ENCODE data around the gene TBL3. TPM values are rescaled to one million over a fixed set of nuclear protein-coding genes. Genes with fewer than 3 reads are reported as not detected.
A peak's percentile ranks its signal among the peaks of the same experiment; 100 is the strongest.

The TBL3 gene
- total RNA-seq, 5 donors from 2014 or later (not counting 1 experiment from before 2014, with no cell fraction given): 21.1 to 45.6 (median 36.9) TPM

DNA sequence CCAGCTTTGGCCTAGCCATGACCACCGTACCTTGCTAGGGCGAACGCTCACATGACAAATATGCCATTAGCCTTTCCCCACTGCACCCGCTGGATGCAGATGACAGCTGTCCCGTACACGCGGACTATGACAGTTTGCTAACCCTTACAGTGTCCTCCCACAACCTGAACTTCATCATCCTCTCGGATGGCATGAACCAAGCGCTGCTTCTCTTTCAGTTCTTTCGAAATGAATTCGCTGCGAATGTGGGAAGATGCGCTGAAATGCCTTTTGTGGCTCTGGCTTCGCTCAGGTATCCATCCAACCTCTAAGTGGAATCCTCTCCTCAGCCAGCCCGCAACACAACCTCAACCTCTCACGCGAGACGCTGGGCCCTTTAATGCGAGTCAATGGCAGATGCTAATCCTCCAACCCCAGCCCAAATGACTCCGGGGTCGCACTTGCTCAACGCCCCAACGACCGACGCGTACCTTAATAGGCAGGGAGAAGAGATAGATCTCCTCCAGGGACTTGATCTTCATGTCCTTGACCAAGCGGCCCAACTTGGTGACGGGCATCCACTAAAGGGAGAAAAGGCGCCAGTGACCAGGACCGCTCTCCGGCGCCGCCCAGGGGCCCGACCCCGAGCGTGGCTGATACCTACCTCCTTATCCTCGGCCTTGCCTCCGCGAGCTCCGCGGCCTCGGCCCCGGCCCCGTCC lies 7.9 kb upstream of the TBL3 start:
- POLR2A ChIA-PET: interaction anchor here (0.7 to 1.4 kb wide), 10 partner anchors 21 to 550 kb away, joined by 3 to 12 read pairs (median 4); partner anchors contain the start of genes ATP6V0C (in 1 of the 2), MSRB1 (in 1 of the 2), NUBP2 (in 1 of the 2) and PKD1 (in 1 of the 2)
- no peaks in the 10 kb centered on the region for H3K9me3 Mint-ChIP-seq
- ATAC-seq (replicated peaks in 1 of 4) (peak in 3 of 4 experiments; percentile 0 to 27 (median 24)), DNase-seq (peak in 13 of 35 experiments; percentile 24 to 58 (median 33))
- H3K27ac Mint-ChIP-seq: peak overlapping the region; percentile 88 to 91
- H3K27me3 ChIP-seq (replicated peaks in 1 of 2; ENCODE audit: control insufficient read depth in 2 of 2, extremely low read depth in 1 of 2, insufficient read depth in 2 of 2, low read length in 1 of 2): no peaks in the 10 kb centered on the region
- no peaks in the 10 kb centered on the region for H3K27me3 Mint-ChIP-seq
- H3K4me3 Mint-ChIP-seq: peak overlapping the region; percentile 91 to 93 (median 91)
- H3K9me3 ChIP-seq: no peaks in the 10 kb centered on the region
- CTCF ChIA-PET: interaction anchor here in 1 of 2 donors (0.7 to 1.0 kb wide), 2 partner anchors 28 to 176 kb away, joined by 3 to 6 read pairs; no protein-coding TSS in a partner anchor
- peaks cover 37 to 53% (median 49%) of the 10 kb centered on the region in 3 donors for H3K4me1 Mint-ChIP-seq
- peak overlapping the region; percentile 83 to 95 for H3K4me3 ChIP-seq (ENCODE audit: control insufficient read depth in 1 of 2, extremely low read depth in 1 of 2, low read length in 1 of 2)
- H3K36me3 ChIP-seq (ENCODE audit: control insufficient read depth in 2 of 2, extremely low read depth in 1 of 2, insufficient read depth in 1 of 2, low read length in 1 of 2): peaks cover 7 to 26% of the 10 kb centered on the region in 2 donors
- H3K36me3 Mint-ChIP-seq: peaks cover 21% of the 10 kb centered on the region
- 10% methylated on average over 27 of the region's 44 CpGs for WGBS (ENCODE audit: insufficient coverage)
- peaks cover 12 to 61% of the 10 kb centered on the region in 2 experiments for H3K4me1 ChIP-seq (ENCODE audit: control insufficient read depth in 1 of 2, extremely low read depth in 1 of 2, insufficient read depth in 2 of 2, low read length in 2 of 2)
- H3K27ac ChIP-seq (ENCODE audit: low read length): peak overlapping the region; percentile 97

- DNase-seq: peak; percentile 93 to 100 (median 98)
- Mint-ChIP-seq H3K4me3 (peak within 1 kb of the TSS; percentile 91 to 93 (median 91)), H3K27ac (peak within 1 kb of the TSS; percentile 95 to 96), H3K27me3 (no peaks in the 10 kb centered on the region), H3K36me3 (peaks cover 21% of the 10 kb centered on the region), H3K4me1 (peaks cover 37 to 49% (median 45%) of the 10 kb centered on the region in 3 donors), H3K9me3 (no peaks in the 10 kb centered on the region)
- WGBS (ENCODE audit: insufficient coverage): under 1% methylated on average over 87 of the region's 97 CpGs
- ChIA-PET CTCF (interaction anchor here in 1 of 2 donors (0.7 to 1.0 kb wide), 2 partner anchors 27 to 176 kb away, joined by 3 to 6 read pairs; no protein-coding TSS in a partner anchor), POLR2A (interaction anchor here (0.5 to 1.4 kb wide), 14 partner anchors 20 to 1319 kb away, joined by 3 to 12 read pairs (median 4); partner anchors contain the start of genes ATP6V0C (in 1 of the 2), MSRB1 (in 1 of the 2), NUBP2 (in 1 of the 2) and PKD1 (in 1 of the 2))
- Histone ChIP-seq H3K36me3 (ENCODE audit: control insufficient read depth in 2 of 2, extremely low read depth in 1 of 2, insufficient read depth in 1 of 2, low read length in 1 of 2) (peaks cover 7 to 26% of the 10 kb centered on the region in 2 donors), H3K4me1 (ENCODE audit: control insufficient read depth in 1 of 2, extremely low read depth in 1 of 2, insufficient read depth in 2 of 2, low read length in 2 of 2) (peaks cover 12 to 55% of the 10 kb centered on the region in 2 experiments), H3K27ac (ENCODE audit: low read length) (peak within 1 kb of the TSS; percentile 97), H3K9me3 (no peaks in the 10 kb centered on the region), H3K4me3 (ENCODE audit: control insufficient read depth in 1 of 2, extremely low read depth in 1 of 2, low read length in 1 of 2) (peak within 1 kb of the TSS; percentile 83 to 95), H3K27me3 (replicated peaks in 1 of 2; ENCODE audit: control insufficient read depth in 2 of 2, extremely low read depth in 1 of 2, insufficient read depth in 2 of 2, low read length in 1 of 2) (no peaks in the 10 kb centered on the region)
- peak; percentile 86 to 89 (median 88) for ATAC-seq (replicated peaks in 1 of 4)
These were observed 7.1 kb upstream of the TBL3 start, which contains the start of gene RPS2 for GRCh38 chr16:1964506-1965395. Gene RPS2, minus strand, starts transcription at chr16:1964826. Its CDS starts 201 bp downstream, at chr16:1964625.

- Mint-ChIP-seq H3K27ac (peak overlapping the region; percentile 95 to 96), H3K9me3 (no peaks in the 10 kb centered on the region), H3K4me3 (peak overlapping the region; percentile 91 to 93 (median 91)), H3K4me1 (peaks cover 31 to 43% (median 40%) of the 10 kb centered on the region in 3 donors), H3K36me3 (peaks cover 21% of the 10 kb centered on the region), H3K27me3 (no peaks in the 10 kb centered on the region)
- no peak for DNase-seq
- peak overlapping the region; percentile 97 for H3K27ac ChIP-seq (ENCODE audit: low read length)
- WGBS (ENCODE audit: insufficient coverage): 19% methylated on average over 23 of the region's 24 CpGs
- no peaks in the 10 kb centered on the region for H3K27me3 ChIP-seq (replicated peaks in 1 of 2; ENCODE audit: control insufficient read depth in 2 of 2, extremely low read depth in 1 of 2, insufficient read depth in 2 of 2, low read length in 1 of 2)
- H3K4me3 ChIP-seq (ENCODE audit: control insufficient read depth in 1 of 2, extremely low read depth in 1 of 2, low read length in 1 of 2): peak overlapping the region; percentile 83 to 95
- peak in 3 of 4 experiments; percentile 2 to 10 (median 6) for ATAC-seq (replicated peaks in 1 of 4)
- peaks cover 7 to 26% of the 10 kb centered on the region in 2 donors for H3K36me3 ChIP-seq (ENCODE audit: control insufficient read depth in 2 of 2, extremely low read depth in 1 of 2, insufficient read depth in 1 of 2, low read length in 1 of 2)
- POLR2A ChIA-PET: interaction anchor here (0.5 to 1.4 kb wide), 10 partner anchors 21 to 981 kb away, joined by 3 to 11 read pairs (median 4); partner anchors contain the start of genes ATP6V0C (in 1 of the 2), NUBP2 (in 1 of the 2), PKD1 (in 1 of the 2) and SPSB3 (in 1 of the 2)
- peaks cover 12 to 50% of the 10 kb centered on the region in 2 experiments for H3K4me1 ChIP-seq (ENCODE audit: control insufficient read depth in 1 of 2, extremely low read depth in 1 of 2, insufficient read depth in 2 of 2, low read length in 2 of 2)
- no peaks in the 10 kb centered on the region for H3K9me3 ChIP-seq
- CTCF ChIA-PET: interaction anchor here in 1 of 2 donors (1.0 kb wide), 1 partner anchor 175 kb away, joined by 6 read pairs; no protein-coding TSS in a partner anchor
These were observed 6.4 kb upstream of the TBL3 start for GRCh38 chr16:1965396-1966001.

GRCh38 chr16:1966460-1966859 lies 5.4 kb upstream of the TBL3 start, which contains the start of gene RNF151:
Gene RNF151, plus strand, starts transcription at chr16:1966856. Its CDS starts 26 bp downstream, at chr16:1966882.
- Mint-ChIP-seq H3K9me3 (no peaks in the 10 kb centered on the region), H3K36me3 (peaks cover 16% of the 10 kb centered on the region), H3K4me3 (peak within 1 kb of the TSS; percentile 91 to 93 (median 91)), H3K4me1 (peaks cover 30 to 41% (median 37%) of the 10 kb centered on the region in 3 donors), H3K27me3 (no peaks in the 10 kb centered on the region), H3K27ac (peak within 1 kb of the TSS; percentile 95 to 96)
- Histone ChIP-seq H3K36me3 (ENCODE audit: control insufficient read depth in 2 of 2, extremely low read depth in 1 of 2, insufficient read depth in 1 of 2, low read length in 1 of 2) (peaks cover 4 to 20% of the 10 kb centered on the region in 2 donors), H3K27me3 (replicated peaks in 1 of 2; ENCODE audit: control insufficient read depth in 2 of 2, extremely low read depth in 1 of 2, insufficient read depth in 2 of 2, low read length in 1 of 2) (no peaks in the 10 kb centered on the region), H3K4me3 (ENCODE audit: control insufficient read depth in 1 of 2, extremely low read depth in 1 of 2, low read length in 1 of 2) (peak within 1 kb of the TSS; percentile 83 to 95), H3K4me1 (ENCODE audit: control insufficient read depth in 1 of 2, extremely low read depth in 1 of 2, insufficient read depth in 2 of 2, low read length in 2 of 2) (peaks cover 5 to 50% of the 10 kb centered on the region in 2 experiments), H3K9me3 (no peaks in the 10 kb centered on the region), H3K27ac (ENCODE audit: low read length) (peak within 1 kb of the TSS; percentile 97)
- 94% methylated on average over 4 of the region's 6 CpGs for WGBS (ENCODE audit: insufficient coverage)
- ATAC-seq (replicated peaks in 1 of 4) (no peak), DNase-seq (no peak)
- ChIA-PET CTCF (interaction anchor here in 1 of 2 donors (0.6 kb wide), 1 partner anchor 10 kb away, joined by 4 read pairs; no protein-coding TSS in a partner anchor), POLR2A (interaction anchor here in 1 of 2 donors (0.5 to 0.6 kb wide), 2 partner anchors 174 to 982 kb away, joined by 3 to 4 read pairs; no protein-coding TSS in a partner anchor)

GRCh38 chr16:1968146-1968953 lies 3.5 kb upstream of the TBL3 start:
- Histone ChIP-seq H3K27me3 (replicated peaks in 1 of 2; ENCODE audit: control insufficient read depth in 2 of 2, extremely low read depth in 1 of 2, insufficient read depth in 2 of 2, low read length in 1 of 2) (peaks cover 0 to 5% of the 10 kb centered on the region in 2 experiments), H3K9me3 (no peaks in the 10 kb centered on the region), H3K4me1 (ENCODE audit: control insufficient read depth in 1 of 2, extremely low read depth in 1 of 2, insufficient read depth in 2 of 2, low read length in 2 of 2) (peaks cover 7 to 47% of the 10 kb centered on the region in 2 experiments), H3K4me3 (ENCODE audit: control insufficient read depth in 1 of 2, extremely low read depth in 1 of 2, low read length in 1 of 2) (no peak overlapping the region), H3K27ac (ENCODE audit: low read length) (no peak overlapping the region), H3K36me3 (ENCODE audit: control insufficient read depth in 2 of 2, extremely low read depth in 1 of 2, insufficient read depth in 1 of 2, low read length in 1 of 2) (peaks cover 0 to 3% of the 10 kb centered on the region in 2 donors)
- H3K4me3 Mint-ChIP-seq: no peak overlapping the region
- ChIA-PET CTCF (no interaction called here), POLR2A (no interaction called here)
- DNase-seq (no peak), ATAC-seq (replicated peaks in 1 of 4) (no peak)
- H3K36me3 Mint-ChIP-seq: peaks cover 11% of the 10 kb centered on the region
- 90% methylated on average over 35 of the region's 41 CpGs for WGBS (ENCODE audit: insufficient coverage)
- no peak overlapping the region for H3K27ac Mint-ChIP-seq
- peaks cover 31 to 37% (median 36%) of the 10 kb centered on the region in 3 donors for H3K4me1 Mint-ChIP-seq
- no peaks in the 10 kb centered on the region for H3K27me3 Mint-ChIP-seq
- H3K9me3 Mint-ChIP-seq: no peaks in the 10 kb centered on the region
